ENCODE results near the gene DNAJC5G.
A peak's percentile ranks its signal among the peaks of the same experiment; 100 is the strongest.
"Not testable (repeated sequence)": the region's sequence is repeated elsewhere in the genome, so short reads cannot be mapped to it uniquely, and the experiment has no call there.

DNAJC5G gene

GRCh38 chr2:27281855-27282559, 6.8 kb downstream of the DNAJC5G start, which contains the start of gene TRIM54:
Gene TRIM54 (plus strand): TSS chr2:27282429. CDS start chr2:27282732, 303 bp downstream.
- no peak for DNase-seq

DNA sequence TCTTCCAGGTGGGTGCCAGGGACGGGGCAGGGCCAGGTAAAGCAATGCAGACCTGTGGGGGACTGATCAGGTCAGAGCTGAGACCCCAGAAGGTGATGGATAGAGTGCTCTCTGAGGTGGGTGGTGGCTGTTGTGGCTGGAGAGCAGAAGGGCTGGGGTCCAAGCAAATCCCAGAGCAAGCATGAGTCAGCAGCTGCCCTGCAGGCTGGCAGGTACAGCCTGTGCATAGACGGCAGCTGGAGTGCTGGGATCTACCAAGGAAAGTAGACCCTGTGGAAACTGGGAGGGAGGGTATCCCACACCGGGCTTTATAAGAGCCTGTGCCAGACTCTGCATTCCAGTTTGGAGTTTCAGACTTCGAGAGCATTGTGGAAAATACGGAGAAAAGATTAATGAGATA, 7.7 kb downstream of the DNAJC5G start:
- DNase-seq, result no peak

DNA sequence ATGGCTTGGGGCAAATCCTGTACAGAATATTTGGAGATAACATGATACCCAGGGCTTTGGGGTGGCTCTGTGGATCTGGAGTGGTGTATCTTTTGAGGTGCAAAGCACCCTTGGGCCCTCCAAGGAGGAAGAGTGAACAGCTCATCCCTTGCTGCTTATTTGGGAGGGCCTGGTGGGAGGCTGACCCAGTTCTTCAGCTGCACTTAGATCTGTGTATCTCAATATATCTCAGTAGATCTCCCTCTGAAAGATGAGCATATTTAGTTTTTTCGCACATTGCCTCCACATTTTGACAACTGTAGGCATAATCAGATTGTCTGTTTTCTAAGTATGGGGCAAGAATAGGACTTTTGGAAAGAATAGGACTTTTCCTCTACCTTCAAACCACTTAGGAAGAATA, 9.8 kb downstream of the DNAJC5G start:
- no peak for DNase-seq

DNA sequence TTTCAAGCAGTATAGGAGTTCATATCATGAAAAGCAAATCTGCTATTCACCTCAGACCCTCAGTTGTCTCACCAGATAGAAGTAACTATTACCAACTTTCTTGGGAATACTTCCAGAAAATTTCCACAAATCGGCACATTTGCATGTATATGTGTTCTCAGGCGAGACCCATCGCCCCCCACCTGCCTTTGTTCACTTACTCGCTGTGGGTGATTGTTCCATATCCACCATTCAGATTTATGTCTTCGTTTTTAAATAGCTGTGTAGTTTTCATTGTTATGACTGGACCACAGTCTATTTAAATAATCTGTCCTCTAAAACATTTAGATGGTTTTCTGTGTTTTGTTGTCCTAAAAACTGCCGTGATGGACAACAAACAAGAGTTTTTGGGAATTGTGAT, 10.2 kb downstream of the DNAJC5G start:
- DNase-seq, result no peak

DNA sequence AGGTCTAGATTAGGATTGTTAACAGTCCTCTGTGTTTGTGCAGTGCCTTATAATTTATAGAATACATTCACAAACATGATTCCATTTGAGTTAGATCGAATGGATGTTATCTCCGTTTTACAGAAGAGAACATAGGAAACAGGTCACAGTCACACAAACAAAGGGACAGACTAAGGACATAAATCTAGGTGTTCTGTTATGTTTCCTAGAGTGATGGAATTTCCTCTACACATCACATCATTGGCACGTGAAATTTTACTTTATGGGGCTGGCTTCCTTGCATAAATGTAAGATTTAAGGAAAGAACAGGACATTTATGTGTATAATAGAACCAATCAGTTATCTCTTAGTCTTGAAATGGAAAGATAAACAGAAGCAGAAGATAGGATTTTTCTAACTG, 13.4 kb downstream of the DNAJC5G start:
- no peak for DNase-seq

DNA sequence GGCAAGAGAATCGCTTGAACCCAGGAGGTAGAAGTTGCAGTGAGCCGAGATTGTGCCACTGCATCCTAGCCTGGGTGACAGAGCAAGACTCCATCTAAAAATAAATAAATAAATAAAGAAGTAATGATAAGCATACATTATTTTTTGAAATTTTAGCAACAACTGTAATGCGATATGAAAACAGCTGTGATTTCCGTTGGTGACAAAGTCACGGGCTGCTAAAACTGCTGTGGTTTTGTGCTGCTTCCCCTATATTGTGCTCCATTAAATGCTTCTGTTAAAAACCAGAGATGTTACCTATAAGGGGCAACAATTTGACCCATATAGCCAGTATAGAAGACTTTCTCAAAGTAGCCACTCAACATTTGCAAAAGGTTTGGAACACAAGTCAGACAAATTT, 15.3 kb downstream of the DNAJC5G start:
- DNase-seq, result no peak

DNA sequence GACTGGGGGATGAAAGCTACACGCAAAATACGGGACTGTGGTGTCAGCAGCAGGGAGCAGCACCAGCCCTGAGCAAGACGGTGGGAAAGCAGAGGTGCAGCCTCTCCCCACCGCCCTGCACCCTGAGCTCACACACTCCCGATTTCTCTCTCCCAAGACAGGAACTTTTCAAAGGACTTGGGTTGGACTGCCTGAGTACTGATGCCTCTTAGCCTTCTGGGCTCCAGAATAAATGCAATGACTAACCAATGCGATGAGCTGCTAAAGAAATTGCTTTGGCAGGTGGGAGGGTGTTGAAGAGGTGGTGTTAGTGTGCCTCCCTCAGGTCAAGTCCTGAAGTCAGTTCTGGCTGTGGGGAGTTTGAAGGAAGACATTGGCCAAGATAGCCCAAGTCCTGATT, 16.6 kb downstream of the DNAJC5G start:
- no peak for DNase-seq

DNA sequence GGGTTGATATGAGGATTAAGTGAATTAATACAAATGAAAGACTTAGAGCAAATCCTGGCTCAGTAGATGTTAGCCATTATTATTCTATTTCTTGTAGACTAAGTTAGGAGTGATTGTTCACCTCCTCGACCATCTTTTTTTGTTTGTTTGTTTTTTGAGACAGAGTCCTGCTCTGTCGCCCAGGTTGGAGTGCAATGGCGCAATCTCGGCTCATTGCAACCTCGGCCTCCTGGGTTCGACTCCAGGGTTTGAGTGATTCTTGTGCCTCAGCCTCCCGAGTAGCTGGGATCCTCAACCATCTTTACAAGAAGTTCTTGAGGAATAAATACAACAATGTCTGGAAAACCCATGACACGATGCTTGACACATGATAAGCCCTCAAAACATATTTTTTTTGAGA, 19.7 kb downstream of the DNAJC5G start:
- DNase-seq, result no peak

GRCh38 chr2:27296481-27296880, 21.2 kb downstream of the DNAJC5G start:
- peak; percentile 52 for DNase-seq

DNA sequence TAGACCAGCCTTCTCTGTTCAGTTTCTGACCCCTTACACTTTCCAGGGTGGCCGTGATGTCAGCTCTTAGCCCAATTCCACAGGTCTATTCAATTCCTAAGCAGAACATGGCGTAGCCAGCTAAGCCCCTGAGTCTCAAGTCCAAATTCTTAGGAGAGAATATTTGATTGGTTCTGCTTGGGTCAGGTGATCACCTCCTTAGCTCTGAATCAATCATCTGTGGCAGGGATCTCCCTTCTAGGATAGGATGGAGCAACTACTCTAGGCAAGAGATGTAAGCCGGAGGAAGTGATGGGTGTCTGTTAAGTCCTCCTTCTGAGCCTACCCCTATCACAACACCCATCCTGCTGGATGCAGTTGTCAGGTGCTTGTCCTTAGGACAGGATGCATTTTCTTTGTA, 22.0 kb downstream of the DNAJC5G start:
- no peak for DNase-seq

- DNase-seq, result no peak
Measured at GRCh38 chr2:27298391-27299080, 23.3 kb downstream of the DNAJC5G start.

- not testable (repeated sequence) for DNase-seq
Measured at GRCh38 chr2:27300606-27301005, 25.4 kb downstream of the DNAJC5G start.

DNA sequence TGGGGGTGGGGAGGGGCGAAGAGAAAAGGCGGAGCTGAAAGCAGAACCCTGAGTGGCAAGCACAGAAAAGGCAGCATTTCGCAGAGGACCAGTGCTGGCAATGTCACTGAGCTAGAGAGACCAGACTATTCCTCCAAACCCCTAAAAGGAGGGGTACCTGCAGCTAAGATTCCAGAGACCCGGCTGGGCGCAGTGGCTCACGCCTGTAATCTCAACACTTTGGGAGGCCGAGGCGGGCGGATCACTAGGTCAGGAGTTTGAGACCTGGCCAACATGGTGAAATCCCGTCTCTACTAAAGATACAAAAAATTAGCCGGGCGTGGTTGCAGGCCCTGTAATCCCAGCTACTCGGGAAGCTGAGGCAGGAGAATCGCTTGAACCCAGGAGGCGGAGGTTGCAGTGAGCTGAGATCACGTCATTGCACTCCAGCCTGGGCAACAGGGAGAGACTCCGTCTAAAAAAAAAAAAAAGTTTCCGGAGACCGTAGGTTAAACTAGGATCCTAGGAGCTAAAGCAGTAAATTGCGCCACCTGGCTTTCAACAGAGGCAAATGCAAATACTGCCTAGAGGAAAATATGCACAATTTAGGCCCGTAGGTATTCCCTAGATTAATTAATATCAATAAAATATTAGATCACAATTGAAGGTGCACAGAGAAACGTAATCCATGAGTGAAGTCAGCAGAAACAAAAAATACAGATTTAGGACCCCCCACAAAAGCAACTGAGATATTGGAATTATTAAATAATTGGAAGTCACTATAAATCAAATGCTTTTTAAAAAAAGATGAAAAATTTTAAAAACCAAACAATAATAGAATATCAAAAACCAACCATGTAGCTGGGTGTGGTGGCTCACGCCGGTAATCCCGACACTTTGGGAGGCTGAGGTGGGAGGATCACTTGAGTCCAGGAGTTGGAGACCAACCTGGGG, 28.1 kb downstream of the DNAJC5G start:
- peak; percentile 82 for DNase-seq

DNA sequence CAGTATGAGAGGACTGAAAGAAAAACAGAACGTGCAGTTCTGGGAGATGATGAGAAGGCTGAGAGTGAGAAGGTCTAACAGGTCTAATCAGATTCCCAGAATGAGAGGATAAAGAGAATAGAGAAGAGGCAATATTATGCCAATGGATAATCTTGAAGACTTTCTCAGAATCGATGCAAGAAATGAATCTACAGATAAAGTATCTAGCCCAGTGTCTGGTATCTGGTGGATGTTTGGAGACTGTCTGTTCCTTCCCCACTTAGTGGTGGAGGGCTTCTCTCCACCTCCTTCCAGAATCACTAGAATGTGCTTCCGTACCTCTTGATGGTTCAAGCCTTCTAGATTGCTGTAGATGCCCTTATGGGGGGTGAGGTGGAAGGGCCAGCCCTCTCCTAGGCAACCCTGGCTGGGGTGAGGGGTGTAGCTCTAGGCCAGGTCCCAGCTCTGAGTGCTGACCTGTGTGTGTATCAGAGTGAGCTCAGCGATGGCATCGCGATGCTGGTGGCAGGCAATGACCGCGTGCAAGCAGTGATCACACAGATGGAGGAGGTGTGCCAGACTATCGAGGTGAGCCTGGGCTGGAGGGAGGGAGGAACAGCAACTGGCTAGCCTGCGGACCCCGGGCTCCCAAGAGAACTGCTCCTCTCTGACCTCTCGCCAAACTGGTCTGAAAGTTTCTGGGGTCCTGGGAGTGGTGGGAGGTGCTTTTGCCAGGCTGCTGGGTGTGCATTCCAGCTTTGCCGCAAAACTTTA, 29.4 kb downstream of the DNAJC5G start:
- DNase-seq, result no peak

DNA sequence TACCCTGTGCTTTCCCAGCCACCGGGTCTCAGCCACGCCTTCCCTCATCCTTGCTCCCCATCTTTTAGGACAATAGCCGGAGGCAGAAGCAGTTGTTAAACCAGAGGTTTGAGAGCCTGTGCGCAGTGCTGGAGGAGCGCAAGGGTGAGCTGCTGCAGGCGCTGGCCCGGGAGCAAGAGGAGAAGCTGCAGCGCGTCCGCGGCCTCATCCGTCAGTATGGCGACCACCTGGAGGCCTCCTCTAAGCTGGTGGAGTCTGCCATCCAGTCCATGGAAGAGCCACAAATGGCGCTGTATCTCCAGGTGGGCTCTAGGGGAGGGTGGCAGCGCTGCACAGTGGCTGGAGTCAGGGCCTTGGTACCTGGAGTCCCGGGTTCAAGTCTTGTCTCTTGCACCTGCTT, 30.3 kb downstream of the DNAJC5G start:
- no peak for DNase-seq

DNA sequence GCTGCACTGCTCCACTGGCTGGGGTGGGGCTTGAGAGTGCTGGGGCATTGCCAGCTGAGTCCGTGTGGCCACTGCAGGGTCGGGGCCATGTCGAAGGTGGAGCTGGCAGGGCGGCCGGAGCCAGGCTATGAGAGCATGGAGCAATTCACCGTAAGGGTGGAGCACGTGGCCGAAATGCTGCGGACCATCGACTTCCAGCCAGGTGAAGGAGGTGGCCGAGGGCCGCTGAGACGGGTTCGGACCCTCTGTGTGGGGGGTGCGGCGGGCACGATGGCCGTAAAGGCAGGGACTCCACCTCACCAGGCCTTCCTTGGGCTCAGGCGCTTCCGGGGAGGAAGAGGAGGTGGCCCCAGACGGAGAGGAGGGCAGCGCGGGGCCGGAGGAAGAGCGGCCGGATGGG, 30.9 kb downstream of the DNAJC5G start:
- no peak for DNase-seq

DNA sequence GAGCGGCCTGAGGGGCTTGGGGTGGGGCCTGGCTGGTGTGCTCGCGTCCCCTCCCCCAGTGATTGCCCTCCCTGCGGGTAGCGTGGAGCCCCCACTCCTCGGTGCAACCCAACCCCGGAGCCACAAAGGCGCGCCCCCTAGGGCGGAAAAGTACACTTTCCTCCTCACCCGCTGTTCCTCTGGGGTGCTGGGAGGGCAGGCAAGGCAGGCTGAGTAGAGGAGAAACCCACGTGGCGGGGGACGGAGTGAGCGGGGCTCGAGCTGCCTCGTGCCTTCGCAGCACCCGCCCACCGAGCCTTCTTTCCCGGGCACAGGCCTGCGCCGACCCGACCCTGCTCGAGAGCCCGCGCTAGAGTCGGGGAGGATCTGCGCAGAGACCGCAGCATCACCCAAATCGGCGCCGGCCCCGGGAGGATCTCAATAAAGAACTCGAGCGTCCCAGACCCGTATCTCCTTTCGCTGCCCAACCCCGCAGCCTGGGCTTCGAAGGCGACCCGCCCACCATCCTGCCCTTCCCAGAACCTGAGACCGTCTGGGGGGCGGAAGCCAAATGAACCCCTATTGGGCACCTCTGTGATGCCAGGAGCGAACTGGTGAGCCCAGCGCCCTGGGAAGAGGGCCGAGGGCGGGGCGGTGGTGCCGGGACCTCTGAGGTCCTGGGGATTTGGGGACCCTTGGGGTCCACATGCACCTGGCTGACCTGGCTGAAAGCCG, 31.5 kb downstream of the DNAJC5G start:
- DNase-seq, result no peak

GRCh38 chr2:27307287-27307544, 32.0 kb downstream of the DNAJC5G start:
- DNase-seq, result no peak

- DNase-seq, result no peak
Measured at GRCh38 chr2:27307545-27308358, 32.5 kb downstream of the DNAJC5G start.

- DNase-seq, result no peak
Measured at GRCh38 chr2:27308359-27308881, 33.2 kb downstream of the DNAJC5G start, which contains the start of gene UCN. Gene UCN (minus strand): TSS chr2:27308445. CDS start chr2:27307895, 550 bp downstream.

GRCh38 chr2:27309651-27310050, 34.4 kb downstream of the DNAJC5G start:
- DNase-seq, result no peak
